Astrocyte of the cerebellum (primary cell): ENCODE measurements around the gene CCL7.

ENCODE experiments used
- DNase-seq: peaks from one replicate; pipeline ENCODE4 v3.0.0-alpha.2; 2011; ENCODE audit warnings: low read depth
- H3K4me3 ChIP-seq: 2 replicates; pipeline ENCODE4 v1.5.1; 2011; ENCODE audit warnings: mild to moderate bottlenecking, low read depth, low read length, moderate library complexity
- in situ Hi-C: cut with HindIII; loops from 2 replicates; pipeline ENCODE4 v1.10.0; 2017; ENCODE audit warnings: low sequenced_read_pairs
- TF ChIP-seq, protein P1 (sequence below): IDR thresholded peaks from 2 replicates; pipeline ENCODE4 v1.5.1; 2012; ENCODE audit warnings: low read length, low read depth, moderate library complexity, mild to moderate bottlenecking; ENCODE audit errors: missing control alignments

The CCL7 gene

DNA sequence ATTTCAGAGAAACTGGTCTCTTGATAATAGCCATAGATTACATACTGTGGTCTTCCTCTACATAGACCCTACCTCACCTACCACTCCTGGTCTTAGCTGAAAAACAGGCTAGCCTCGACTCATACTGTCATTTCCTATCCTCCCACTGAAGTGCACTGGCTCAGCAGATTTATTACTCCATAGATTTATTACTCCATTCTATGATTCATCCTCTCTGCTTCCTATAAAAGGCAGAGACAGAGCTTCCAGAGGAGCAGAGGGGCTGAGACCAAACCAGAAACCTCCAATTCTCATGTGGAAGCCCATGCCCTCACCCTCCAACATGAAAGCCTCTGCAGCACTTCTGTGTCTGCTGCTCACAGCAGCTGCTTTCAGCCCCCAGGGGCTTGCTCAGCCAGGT lies at the start of gene CCL7:
TSS of gene CCL7 (plus strand) at position 253 of the 400 bp plus-strand sequence. CDS start at position 323, 70 bp downstream.
- TF ChIP-seq, protein P1, sequence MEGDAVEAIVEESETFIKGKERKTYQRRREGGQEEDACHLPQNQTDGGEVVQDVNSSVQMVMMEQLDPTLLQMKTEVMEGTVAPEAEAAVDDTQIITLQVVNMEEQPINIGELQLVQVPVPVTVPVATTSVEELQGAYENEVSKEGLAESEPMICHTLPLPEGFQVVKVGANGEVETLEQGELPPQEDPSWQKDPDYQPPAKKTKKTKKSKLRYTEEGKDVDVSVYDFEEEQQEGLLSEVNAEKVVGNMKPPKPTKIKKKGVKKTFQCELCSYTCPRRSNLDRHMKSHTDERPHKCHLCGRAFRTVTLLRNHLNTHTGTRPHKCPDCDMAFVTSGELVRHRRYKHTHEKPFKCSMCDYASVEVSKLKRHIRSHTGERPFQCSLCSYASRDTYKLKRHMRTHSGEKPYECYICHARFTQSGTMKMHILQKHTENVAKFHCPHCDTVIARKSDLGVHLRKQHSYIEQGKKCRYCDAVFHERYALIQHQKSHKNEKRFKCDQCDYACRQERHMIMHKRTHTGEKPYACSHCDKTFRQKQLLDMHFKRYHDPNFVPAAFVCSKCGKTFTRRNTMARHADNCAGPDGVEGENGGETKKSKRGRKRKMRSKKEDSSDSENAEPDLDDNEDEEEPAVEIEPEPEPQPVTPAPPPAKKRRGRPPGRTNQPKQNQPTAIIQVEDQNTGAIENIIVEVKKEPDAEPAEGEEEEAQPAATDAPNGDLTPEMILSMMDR, result no peak
- DNase-seq, result no peak
- H3K4me3 ChIP-seq, result no peak within 1 kb of the TSS
- in situ Hi-C loops, result no loop called here

DNA sequence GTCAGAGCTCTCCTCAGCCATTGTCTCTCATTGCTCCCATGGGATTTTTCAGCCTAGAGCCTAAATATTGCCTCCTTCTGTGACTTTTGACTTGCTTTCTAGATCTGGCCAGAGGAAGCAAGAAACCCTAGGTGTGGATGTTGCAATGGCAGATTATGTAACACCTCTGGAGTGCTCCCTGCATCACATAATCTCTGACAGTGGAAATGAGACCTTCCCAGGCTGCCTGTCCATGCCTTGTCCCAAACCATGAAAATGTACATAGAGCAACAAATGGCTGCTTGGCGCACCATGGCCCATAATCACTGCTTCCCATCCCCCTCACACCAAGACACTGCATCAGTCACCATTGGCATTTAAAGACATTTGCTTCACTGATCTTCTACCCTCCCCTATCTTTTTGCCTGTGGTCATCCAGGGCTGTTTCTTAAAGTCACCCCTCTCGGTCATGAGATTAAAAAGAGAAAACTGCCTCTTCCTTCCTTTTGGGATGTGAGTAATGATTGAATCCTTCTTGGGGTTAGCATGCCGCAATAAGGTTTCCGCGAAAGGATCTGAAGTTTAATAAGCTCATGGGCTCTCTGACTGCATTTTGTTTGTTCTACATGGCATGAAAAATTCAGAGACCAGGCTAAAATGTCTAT lies 49.1 kb upstream of the CCL7 start:
- TF ChIP-seq, protein P1, result no peak
- in situ Hi-C loops, result no loop called here
- no peak overlapping the region for H3K4me3 ChIP-seq
- no peak for DNase-seq

DNA sequence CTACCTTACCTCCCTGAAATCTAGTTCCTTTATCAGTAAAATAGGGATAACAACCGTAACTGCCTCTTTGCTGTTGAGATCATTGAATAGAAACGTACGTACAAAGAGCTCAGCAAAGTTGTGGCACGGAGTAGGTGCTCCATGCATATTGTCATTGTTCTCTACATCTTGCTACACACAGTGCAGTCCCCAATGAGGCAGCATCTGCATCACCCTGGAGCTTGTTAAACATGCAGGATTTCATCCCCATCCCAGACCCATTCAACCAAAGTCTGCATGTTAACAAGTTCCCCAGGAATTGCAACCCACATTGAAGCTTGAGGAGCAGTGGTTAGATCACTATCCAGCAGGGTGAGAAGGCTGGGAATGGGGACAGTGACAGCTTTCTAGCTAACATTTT lies 48.6 kb upstream of the CCL7 start:
- no peak for DNase-seq
- no peak overlapping the region for H3K4me3 ChIP-seq
- TF ChIP-seq, protein P1, result no peak
- in situ Hi-C loops, result no loop called here

DNA sequence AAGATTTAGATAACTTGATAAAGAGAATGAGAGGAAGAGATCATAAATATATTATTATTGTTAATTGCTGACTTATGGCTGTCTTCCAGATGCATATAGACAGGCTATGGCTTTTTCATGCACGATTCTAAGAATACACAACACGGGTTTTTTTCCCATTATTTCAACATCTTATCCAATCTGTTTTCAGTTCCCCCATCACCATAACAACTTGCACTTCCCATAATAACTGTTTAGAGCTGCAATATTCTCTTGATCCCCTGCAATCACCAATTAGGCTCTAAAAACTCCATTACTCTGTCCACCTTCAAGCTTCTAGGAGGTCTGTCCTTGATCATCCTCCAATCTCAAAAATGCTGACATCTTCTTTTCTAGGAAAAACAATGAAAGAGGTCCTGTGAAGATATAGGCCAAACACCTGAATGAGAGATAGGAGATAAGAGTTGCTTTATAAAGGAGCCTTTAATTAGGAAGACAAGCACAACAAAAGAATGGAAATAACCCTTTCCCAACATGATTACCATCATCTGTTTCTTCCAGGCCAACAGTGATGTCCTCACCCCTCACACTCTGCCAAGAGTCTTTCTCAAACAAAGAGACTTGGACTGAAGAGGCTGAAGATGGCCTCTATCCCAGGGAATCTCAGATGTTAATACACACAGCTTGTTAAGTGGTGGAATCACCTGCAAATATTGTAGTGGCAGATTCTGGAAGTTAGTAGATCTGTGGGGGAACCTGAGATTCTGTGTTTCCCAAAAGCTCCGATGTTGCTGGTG lies 47.1 kb upstream of the CCL7 start:
- TF ChIP-seq, protein P1, result no peak

DNA sequence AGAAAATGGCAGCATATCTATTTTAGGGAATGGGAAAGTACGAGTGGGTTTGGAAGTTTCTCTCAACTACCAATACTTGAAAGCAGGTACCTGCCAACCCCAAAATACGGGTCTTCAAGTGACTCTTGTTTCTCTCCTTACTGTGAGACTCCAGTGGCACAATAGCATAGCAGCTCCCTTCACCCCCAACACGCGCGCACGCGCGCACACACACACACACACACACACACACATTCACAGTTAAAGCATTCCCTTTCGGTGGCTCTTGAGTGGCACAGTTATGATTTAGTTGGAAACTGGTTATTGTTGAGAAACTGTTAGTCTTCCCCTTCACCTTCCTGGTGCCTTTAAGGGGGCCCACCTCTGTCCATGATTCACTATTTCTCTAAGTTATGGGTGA lies 45.0 kb upstream of the CCL7 start:
- no peak for DNase-seq

More for the DNA sequence above, 47.1 kb upstream of the CCL7 start:
- in situ Hi-C loops, result no loop called here
- H3K4me3 ChIP-seq, result no peak overlapping the region
- DNase-seq, result no peak

DNA sequence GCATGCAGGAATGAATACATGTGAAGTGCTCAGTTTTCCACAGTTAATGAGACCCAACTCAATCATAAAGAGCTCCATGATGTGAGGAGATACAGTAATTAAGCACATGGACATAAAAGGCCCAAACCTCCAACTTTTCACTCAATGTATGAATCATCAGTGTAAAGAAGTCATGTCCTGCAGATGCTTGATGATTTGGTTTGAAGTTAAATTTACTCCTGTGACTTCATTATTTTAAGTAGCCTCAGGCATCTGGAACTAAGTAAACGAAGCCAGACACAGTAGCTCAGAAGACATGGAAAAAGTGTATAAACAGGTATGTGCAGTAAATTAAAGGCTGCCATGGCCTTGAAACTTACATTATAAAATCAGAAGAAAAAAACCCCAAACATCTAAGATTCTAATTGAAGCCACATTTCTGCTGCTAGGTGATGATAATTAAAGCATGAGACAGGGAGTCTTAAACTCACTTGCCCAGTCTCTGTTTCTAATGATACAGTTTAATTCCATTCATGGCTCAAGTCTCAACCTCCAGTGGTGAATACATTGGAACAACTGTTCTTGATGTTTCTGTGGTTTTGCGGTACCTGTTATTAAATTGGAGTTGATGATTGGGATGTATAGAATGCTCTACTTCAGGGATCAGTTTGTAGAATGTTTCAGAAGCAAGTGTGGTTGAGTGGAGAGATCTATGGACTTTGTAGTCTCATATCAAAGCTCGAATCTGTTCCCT lies 43.8 kb upstream of the CCL7 start:
- in situ Hi-C loops, result no loop called here
- H3K4me3 ChIP-seq, result no peak overlapping the region
- TF ChIP-seq, protein P1, result no peak
- no peak for DNase-seq

More for the DNA sequence above, 45.0 kb upstream of the CCL7 start:
- in situ Hi-C loops, result no loop called here
- H3K4me3 ChIP-seq, result no peak overlapping the region
- TF ChIP-seq, protein P1, result no peak
